Uterus (tissue), 4 donors: ENCODE data around the gene HABP4. TPM values are rescaled to one million over a fixed set of nuclear protein-coding genes. Genes with fewer than 3 reads are reported as not detected.

ENCODE experiments used
- DNase-seq, 2 donors: peaks; one replicate each; pipeline ENCODE4 v3.0.0-alpha.2; 2019 to 2020
- H3K27ac ChIP-seq, 2 donors: fragments of 200-600 bp; sonication (generic); 1 replicate in 1 of 2; 2 replicates in 1 of 2; pipeline ENCODE4 v1.5.1; 2016 to 2018
- H3K27me3 ChIP-seq, 2 donors: fragments of 200-600 bp; sonication (generic); one replicate each; pipeline ENCODE4 v1.5.1; 2018 to 2019; ENCODE audit warnings: control low read depth in 1 of 2
- H3K36me3 ChIP-seq, 2 donors: fragments of 200-600 bp; sonication (generic); one replicate each; pipeline ENCODE4 v1.5.1; 2019; ENCODE audit warnings: control low read depth in 1 of 2
- H3K4me1 ChIP-seq, 2 donors: fragments of 200-600 bp; sonication (generic); one replicate each; pipeline ENCODE4 v1.5.1; 2018 to 2019; ENCODE audit warnings: control low read depth in 1 of 2
- H3K4me3 ChIP-seq, 2 donors: fragments of 200-600 bp; sonication (generic); 1 replicate in 1 of 2; 2 replicates in 1 of 2; pipeline ENCODE4 v1.5.1; 2018 to 2019; ENCODE audit warnings: mild to moderate bottlenecking in 1 of 2
- H3K9me3 ChIP-seq, 2 donors: fragments of 200-600 bp; sonication (generic); one replicate each; pipeline ENCODE4 v1.5.1; 2019; ENCODE audit warnings: control low read depth in 1 of 2
- CTCF ChIP-seq, 4 experiments: fragments of 200-600 bp in 2 of 4; fragments of 450-650 bp in 2 of 4; sonication (generic) in 2 of 4; IDR thresholded peaks; one replicate each; pipeline ENCODE4 v1.5.1; 2016 to 2019; ENCODE audit warnings: antibody characterized with exemption in 4 of 4, mild to moderate bottlenecking in 2 of 4, moderate library complexity in 1 of 4
- POLR2A ChIP-seq, 2 donors: fragments of 450-650 bp; IDR thresholded peaks; one replicate each; pipeline ENCODE4 v1.6.1; 2016; ENCODE audit warnings: antibody characterized with exemption in 2 of 2, mild to moderate bottlenecking in 1 of 2, moderate library complexity in 1 of 2
- intact Hi-C: fragments of 100-400 bp; cut with DNase I; formaldehyde crosslinking; loops from one replicate; pipeline ENCODE4 v1.15.1; 2023; ENCODE audit warnings: low total_unique reads
- total RNA-seq, 4 donors: library from RNA; depleted of rRNA in 3 of 4; stranded (reverse); fragments of >200 nt in 3 of 4; gene quantifications; one replicate each; pipeline versions ENCODE4 v1.1.0 to v1.2.4, GENCODE V29; 2014 to 2023
- donor health status: DM: yes; HTN: yes; CAD: no.

The HABP4 gene
- total RNA-seq, 4 donors from 2014 or later, result 4.1 to 19.4 (median 11.9) TPM

- Histone ChIP-seq H3K4me3 (no peak overlapping the region), H3K27me3 (no peaks in the 10 kb centered on the region), H3K4me1 (no peaks in the 10 kb centered on the region), H3K27ac (no peak overlapping the region), H3K36me3 (no peaks in the 10 kb centered on the region), H3K9me3 (no peaks in the 10 kb centered on the region)
- no peak for TF ChIP-seq POLR2A (IDR thresholded peaks at IDR 0.05)
- TF ChIP-seq CTCF (IDR thresholded peaks at IDR 0.05), result no peak
- no peak for DNase-seq
- intact Hi-C loops, result no loop called here
Observed at GRCh38 chr9:96436456-96437126, 13.4 kb upstream of the HABP4 start.

DNA sequence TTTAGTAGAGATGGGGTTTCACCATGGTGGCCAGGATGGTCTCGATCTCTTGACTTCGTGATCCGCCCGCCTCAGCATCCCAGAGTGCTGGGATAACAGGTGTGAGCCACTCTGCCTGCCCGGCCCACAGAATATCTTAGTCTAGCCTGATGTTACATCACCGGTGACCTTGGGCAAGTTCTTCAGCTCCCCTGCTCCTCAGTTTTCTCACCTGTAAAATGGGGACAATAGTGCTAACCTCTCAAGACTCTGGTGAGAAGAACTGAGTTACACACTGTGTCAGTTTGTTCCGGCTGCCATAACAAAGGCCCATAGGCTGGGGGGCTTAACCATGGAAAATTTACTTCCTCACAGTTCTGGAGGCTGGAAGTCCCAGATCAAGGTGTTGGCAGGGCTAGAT is 12.5 kb upstream of the HABP4 start:
- intact Hi-C loops, result no loop called here

DNA sequence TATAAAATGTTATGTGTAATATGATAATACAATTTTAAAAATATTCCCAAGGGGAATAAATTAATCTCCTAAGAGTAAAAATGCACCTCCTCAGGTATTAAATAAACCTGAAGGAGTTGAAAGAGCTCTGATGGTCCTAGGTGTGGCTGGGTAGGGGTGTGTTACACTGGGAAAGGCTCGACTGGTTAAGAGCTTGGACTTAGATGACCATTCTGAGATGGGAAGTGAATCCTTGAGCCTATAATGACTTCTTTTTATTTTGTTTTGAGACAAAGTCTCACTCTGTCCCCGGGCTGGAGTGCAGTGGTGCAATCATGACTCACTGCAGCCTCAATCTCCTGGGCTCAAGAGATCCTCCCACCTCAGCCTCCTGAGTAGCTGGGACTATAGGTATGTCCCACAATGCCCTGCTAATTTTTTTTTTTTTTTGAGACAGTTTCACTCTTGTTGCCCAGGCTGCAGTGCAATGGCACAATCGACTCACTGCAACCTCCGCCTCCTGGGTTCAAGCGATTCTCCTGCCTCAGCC is 9.2 kb upstream of the HABP4 start:
- H3K27me3 ChIP-seq, result no peaks in the 10 kb centered on the region
- DNase-seq, result no peak
- H3K4me1 ChIP-seq, result no peaks in the 10 kb centered on the region
- no peaks in the 10 kb centered on the region for H3K36me3 ChIP-seq
- H3K4me3 ChIP-seq, result no peak overlapping the region
- TF ChIP-seq POLR2A (IDR thresholded peaks at IDR 0.05), result no peak
- TF ChIP-seq CTCF (IDR thresholded peaks at IDR 0.05), result no peak
- H3K9me3 ChIP-seq, result no peaks in the 10 kb centered on the region
- no peak overlapping the region for H3K27ac ChIP-seq
- intact Hi-C loops, result no loop called here

More for the DNA sequence above, 12.5 kb upstream of the HABP4 start:
- no peaks in the 10 kb centered on the region for H3K27me3 ChIP-seq
- no peak for DNase-seq
- no peaks in the 10 kb centered on the region for H3K4me1 ChIP-seq
- no peaks in the 10 kb centered on the region for H3K36me3 ChIP-seq
- no peaks in the 10 kb centered on the region for H3K9me3 ChIP-seq
- TF ChIP-seq POLR2A (IDR thresholded peaks at IDR 0.05) (no peak), CTCF (IDR thresholded peaks at IDR 0.05) (no peak)
- no peak overlapping the region for H3K4me3 ChIP-seq
- no peak overlapping the region for H3K27ac ChIP-seq

DNA sequence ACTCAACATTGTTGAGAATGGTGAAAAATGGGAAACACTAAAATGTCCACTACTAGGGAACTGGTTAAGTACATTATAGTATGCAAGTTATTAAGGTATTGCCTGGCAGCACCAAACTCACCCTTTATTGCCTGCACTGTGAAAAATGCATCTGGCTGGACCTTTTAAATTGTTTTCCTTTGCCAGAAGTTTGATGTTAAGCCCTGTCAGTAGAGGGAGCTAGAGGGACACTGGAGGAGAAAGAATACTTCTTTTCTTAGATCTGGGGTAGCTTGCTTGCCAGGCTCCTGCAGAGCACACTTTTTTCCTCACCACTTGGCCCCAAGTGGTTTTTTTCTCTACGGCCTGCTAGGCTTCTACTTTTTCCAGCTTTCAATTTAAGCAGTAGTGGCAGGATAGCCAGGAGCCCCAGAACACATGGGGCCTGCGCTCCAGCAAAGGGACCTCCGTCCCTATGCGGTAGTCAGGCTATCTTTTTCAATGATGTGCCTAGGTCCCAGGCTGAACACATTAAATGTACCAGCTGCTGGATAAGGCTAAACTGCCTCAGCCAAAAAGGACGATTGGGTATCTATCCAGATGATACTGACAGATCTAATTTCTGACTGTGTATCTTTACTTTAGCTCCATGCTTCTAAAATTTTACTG is 8.0 kb upstream of the HABP4 start:
- DNase-seq, result no peak
- intact Hi-C loops, result no loop called here

More for the DNA sequence above, 8.0 kb upstream of the HABP4 start:
- Histone ChIP-seq H3K4me3 (no peak overlapping the region), H3K9me3 (no peaks in the 10 kb centered on the region), H3K4me1 (no peaks in the 10 kb centered on the region), H3K27ac (no peak overlapping the region), H3K36me3 (no peaks in the 10 kb centered on the region), H3K27me3 (no peaks in the 10 kb centered on the region)
- TF ChIP-seq POLR2A (IDR thresholded peaks at IDR 0.05) (no peak), CTCF (IDR thresholded peaks at IDR 0.05) (no peak)
